ENCODE measurements around the gene PRKCZ. TPM values are rescaled to one million over a fixed set of nuclear protein-coding genes. Genes with fewer than 3 reads are reported as not detected.
A peak's percentile ranks its signal among the peaks of the same experiment; 100 is the strongest.

Gene PRKCZ
- total RNA-seq, 3 donors from 2014 or later: 0.64 to 17.9 (median 12.5) TPM

DNA sequence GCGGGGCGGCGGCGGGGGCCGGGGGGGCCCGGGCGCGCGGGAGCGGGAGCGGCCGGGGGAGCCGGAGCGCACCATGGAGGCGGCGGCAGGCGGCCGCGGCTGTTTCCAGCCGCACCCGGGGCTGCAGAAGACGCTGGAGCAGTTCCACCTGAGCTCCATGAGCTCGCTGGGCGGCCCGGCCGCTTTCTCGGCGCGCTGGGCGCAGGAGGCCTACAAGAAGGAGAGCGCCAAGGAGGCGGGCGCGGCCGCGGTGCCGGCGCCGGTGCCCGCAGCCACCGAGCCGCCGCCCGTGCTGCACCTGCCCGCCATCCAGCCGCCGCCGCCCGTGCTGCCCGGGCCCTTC, 178.5 kb downstream of the PRKCZ start:
- TF ChIP-seq POLR2AphosphoS5 (IDR thresholded peaks at IDR 0.05) (no peak), POLR2A (IDR thresholded peaks at IDR 0.05) (no peak)
- TF ChIP-seq, protein P1, sequence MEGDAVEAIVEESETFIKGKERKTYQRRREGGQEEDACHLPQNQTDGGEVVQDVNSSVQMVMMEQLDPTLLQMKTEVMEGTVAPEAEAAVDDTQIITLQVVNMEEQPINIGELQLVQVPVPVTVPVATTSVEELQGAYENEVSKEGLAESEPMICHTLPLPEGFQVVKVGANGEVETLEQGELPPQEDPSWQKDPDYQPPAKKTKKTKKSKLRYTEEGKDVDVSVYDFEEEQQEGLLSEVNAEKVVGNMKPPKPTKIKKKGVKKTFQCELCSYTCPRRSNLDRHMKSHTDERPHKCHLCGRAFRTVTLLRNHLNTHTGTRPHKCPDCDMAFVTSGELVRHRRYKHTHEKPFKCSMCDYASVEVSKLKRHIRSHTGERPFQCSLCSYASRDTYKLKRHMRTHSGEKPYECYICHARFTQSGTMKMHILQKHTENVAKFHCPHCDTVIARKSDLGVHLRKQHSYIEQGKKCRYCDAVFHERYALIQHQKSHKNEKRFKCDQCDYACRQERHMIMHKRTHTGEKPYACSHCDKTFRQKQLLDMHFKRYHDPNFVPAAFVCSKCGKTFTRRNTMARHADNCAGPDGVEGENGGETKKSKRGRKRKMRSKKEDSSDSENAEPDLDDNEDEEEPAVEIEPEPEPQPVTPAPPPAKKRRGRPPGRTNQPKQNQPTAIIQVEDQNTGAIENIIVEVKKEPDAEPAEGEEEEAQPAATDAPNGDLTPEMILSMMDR (IDR thresholded peaks at IDR 0.05): no peak
- Histone ChIP-seq H3K27me3 (no peaks in the 10 kb centered on the region), H3K4me1 (peaks cover 11 to 26% of the 10 kb centered on the region in 2 donors), H3K9me3 (no peaks in the 10 kb centered on the region), H3K4me3 (peak overlapping the region; percentile 66 to 80 (median 72)), H3K36me3 (no peaks in the 10 kb centered on the region), H3K27ac (peak overlapping the region; percentile 88 to 96)
- intact Hi-C loops (cut with DNase I; ENCODE audit: low total_unique reads): no loop called here
- DNase-seq (ENCODE audit: low spot score in 2 of 2): no peak

- intact Hi-C loops (cut with DNase I; ENCODE audit: low total_unique reads): no loop called here
These were observed 179.0 kb downstream of the PRKCZ start for GRCh38 chr1:2229037-2229864.

GRCh38 chr1:2229911-2230731, 179.9 kb downstream of the PRKCZ start:
- TF ChIP-seq POLR2A (IDR thresholded peaks at IDR 0.05) (no peak), POLR2AphosphoS5 (IDR thresholded peaks at IDR 0.05) (peak in 1 of 3 donors; percentile 28)
- TF ChIP-seq, protein P1 (IDR thresholded peaks at IDR 0.05): no peak
- peak overlapping the region; percentile 66 to 80 (median 72) for H3K4me3 ChIP-seq
- H3K36me3 ChIP-seq: no peaks in the 10 kb centered on the region
- H3K27ac ChIP-seq: peak overlapping the region; percentile 88 to 96
- H3K4me1 ChIP-seq: peaks cover 14 to 36% of the 10 kb centered on the region in 2 donors
- H3K9me3 ChIP-seq: no peaks in the 10 kb centered on the region
- no peaks in the 10 kb centered on the region for H3K27me3 ChIP-seq
- intact Hi-C loops (cut with DNase I; ENCODE audit: low total_unique reads): no loop called here
- no peak for DNase-seq (ENCODE audit: low spot score in 2 of 2)

More at GRCh38 chr1:2229037-2229864, 179.0 kb downstream of the PRKCZ start:
- peak overlapping the region; percentile 88 to 96 for H3K27ac ChIP-seq
- no peak for DNase-seq (ENCODE audit: low spot score in 2 of 2)
- peak overlapping the region; percentile 66 to 80 (median 72) for H3K4me3 ChIP-seq
- no peaks in the 10 kb centered on the region for H3K27me3 ChIP-seq
- TF ChIP-seq POLR2A (IDR thresholded peaks at IDR 0.05): no peak
- TF ChIP-seq, protein P1 (IDR thresholded peaks at IDR 0.05): no peak
- TF ChIP-seq POLR2AphosphoS5 (IDR thresholded peaks at IDR 0.05): peak in 2 of 3 donors; percentile 42 to 54
- H3K4me1 ChIP-seq: peaks cover 11 to 32% of the 10 kb centered on the region in 2 donors
- H3K36me3 ChIP-seq: no peaks in the 10 kb centered on the region
- H3K9me3 ChIP-seq: no peaks in the 10 kb centered on the region

GRCh38 chr1:2230781-2231531, 180.7 kb downstream of the PRKCZ start:
- Histone ChIP-seq H3K27ac (peak overlapping the region; percentile 88 to 96), H3K27me3 (no peaks in the 10 kb centered on the region), H3K36me3 (no peaks in the 10 kb centered on the region), H3K9me3 (no peaks in the 10 kb centered on the region), H3K4me3 (peak overlapping the region; percentile 66 to 80 (median 72)), H3K4me1 (peaks cover 23 to 44% of the 10 kb centered on the region in 2 donors)
- TF ChIP-seq POLR2AphosphoS5 (IDR thresholded peaks at IDR 0.05) (no peak), POLR2A (IDR thresholded peaks at IDR 0.05) (no peak)
- TF ChIP-seq, protein P1 (IDR thresholded peaks at IDR 0.05): no peak
- DNase-seq (ENCODE audit: low spot score in 2 of 2): no peak
- intact Hi-C loops (cut with DNase I; ENCODE audit: low total_unique reads): no loop called here
